NCI-H2171 (cell line): ENCODE measurements around the gene SERPINB4.

Experiments
- DNase-seq: peaks from one replicate; lab custom pipeline; 2025; lab: John Stamatoyannopoulos, UW

Gene SERPINB4

GRCh38 chr18:63627819-63628218, 16.2 kb downstream of the SERPINB4 start:
- no peak for DNase-seq

DNA sequence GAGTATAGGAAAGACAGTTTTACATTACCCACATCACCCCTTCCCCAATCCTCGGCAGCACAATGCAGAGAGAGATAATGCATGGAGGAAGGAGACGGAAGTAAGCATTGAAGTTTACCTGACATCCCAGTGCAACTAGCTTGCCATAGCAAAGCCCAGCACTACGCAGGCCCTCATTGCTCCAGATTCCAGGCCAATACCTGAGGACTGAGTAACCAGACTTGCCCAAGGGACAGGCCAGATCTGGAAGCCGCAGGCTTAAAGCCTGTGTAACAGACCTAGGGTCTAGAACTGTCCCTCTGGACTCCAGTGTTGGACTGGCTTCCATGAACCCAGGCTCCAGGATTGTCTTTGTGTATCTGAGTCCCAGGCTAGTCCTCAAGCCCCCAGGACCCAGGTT, 17.6 kb downstream of the SERPINB4 start:
- no peak for DNase-seq

GRCh38 chr18:63624863-63625262, 19.2 kb downstream of the SERPINB4 start:
- no peak for DNase-seq

- DNase-seq, result no peak
These were observed 24.4 kb downstream of the SERPINB4 start for GRCh38 chr18:63619661-63620060.

DNA sequence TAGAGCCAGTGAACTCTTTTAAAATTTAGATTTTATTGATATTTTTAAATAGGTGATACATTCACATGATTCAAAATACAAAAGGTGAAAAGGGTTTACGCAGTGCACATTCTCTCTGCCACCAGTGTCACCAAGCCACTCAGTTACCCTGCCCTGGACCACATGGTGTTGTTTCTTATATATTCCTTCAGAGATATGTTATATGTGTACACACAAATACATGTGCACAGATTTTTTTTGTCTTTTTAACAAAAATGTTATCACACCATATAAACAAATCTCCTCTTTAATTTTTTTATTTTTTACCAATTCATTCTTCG, 26.2 kb downstream of the SERPINB4 start:
- DNase-seq, result no peak

DNA sequence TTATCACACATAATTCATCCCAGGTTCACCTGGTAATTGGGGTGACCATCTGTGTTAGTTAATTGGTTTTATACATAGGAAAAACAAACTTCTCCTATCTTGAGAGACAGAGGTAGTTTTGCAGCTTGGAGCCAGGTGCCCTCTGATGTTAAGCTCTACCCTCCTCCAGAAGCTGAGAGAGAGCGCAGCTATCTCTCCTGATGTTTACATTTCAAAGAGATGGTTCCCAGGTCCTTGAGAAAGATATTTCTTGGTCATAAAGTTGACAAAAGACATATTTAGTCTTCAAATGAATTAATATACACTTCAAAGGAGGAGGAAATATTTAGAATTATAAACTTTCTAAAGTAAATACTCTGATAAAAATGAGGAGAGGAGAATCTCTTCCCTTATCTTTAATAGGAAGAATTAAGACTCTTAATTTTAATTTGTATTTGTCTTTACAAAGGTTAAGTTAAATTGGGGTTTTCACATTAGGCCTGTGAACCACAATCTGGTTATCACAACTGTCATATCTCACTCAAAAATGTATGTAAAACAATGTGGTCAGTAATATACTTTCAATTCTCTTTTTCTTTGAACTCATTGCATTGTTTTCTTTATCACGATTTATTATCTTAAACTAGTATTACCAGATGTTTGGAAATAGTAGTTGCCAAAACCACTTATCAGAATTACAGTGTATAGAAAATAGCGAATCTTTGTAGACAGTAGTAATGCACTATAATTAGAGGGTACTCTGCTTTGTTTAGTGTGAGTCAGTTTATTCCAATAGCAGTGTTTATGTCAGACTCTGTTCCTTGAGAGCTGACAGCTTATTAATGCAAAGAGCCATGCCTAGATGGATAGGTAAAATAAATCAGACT, 26.8 kb downstream of the SERPINB4 start:
- DNase-seq, result no peak

GRCh38 chr18:63613420-63613819, 30.6 kb downstream of the SERPINB4 start:
- no peak for DNase-seq

DNA sequence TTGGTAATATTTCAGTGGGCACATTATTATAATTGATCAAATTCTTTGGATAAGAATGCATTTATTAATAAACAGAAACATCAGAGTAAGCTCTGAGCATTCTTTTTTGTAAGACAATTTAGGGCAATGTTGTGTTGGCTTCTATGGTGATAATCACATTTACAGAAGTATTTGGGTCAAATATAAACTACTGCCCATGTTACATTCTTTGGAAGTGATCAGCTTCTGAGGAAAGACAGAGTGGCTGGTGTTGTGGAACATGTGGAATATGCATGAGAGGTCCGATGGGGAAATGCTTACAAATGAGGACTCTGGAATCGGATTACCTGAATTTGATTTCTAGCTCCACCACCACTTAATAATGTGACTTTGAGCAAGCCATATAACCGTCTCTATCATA, 37.5 kb downstream of the SERPINB4 start:
- DNase-seq, result no peak

- DNase-seq, result no peak
These were observed 39.1 kb downstream of the SERPINB4 start for GRCh38 chr18:63604791-63605567.

DNA sequence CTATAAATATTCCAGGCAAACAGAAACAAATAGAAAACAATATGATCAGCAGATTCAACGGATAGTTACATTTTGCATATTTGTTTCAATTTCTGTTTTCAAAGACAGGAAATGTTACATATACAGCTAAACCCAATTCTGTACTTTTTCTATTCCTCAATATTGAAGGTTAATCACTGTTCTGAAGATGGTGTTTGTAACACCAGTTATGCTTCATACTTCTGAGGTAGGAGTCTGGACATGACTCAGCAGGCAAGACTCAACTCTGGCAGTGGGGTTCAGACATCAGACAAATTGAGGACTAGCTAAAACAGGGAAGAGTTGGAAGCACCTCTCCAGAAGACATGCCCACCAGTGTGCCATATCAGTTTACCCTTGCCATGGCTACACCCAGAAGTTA, 40.3 kb downstream of the SERPINB4 start:
- DNase-seq, result no peak

DNA sequence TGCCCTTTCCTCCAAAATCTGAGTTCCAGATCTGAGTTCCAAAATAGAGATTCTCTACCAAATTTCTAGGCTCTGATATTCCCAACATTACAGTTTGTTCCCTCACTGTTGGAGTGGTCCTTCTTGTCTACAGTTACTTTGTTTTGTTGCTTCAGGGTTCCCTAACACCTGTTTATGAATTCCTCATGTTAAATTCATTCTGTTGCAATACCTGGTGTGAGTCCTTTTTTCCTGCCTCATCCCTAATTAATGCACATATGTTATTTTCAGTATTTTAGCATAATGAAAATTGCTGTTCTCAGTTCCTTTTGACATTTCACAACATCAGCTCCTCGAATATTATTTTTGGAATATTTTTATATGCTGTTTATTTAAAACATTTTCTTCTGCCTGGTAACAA, 40.7 kb downstream of the SERPINB4 start:
- no peak for DNase-seq

GRCh38 chr18:63596964-63597363, 47.1 kb downstream of the SERPINB4 start:
- DNase-seq, result no peak

GRCh38 chr18:63592471-63592870, 51.6 kb downstream of the SERPINB4 start:
- DNase-seq, result no peak

- DNase-seq, result no peak
These were observed 52.3 kb downstream of the SERPINB4 start for GRCh38 chr18:63591725-63592124.

DNA sequence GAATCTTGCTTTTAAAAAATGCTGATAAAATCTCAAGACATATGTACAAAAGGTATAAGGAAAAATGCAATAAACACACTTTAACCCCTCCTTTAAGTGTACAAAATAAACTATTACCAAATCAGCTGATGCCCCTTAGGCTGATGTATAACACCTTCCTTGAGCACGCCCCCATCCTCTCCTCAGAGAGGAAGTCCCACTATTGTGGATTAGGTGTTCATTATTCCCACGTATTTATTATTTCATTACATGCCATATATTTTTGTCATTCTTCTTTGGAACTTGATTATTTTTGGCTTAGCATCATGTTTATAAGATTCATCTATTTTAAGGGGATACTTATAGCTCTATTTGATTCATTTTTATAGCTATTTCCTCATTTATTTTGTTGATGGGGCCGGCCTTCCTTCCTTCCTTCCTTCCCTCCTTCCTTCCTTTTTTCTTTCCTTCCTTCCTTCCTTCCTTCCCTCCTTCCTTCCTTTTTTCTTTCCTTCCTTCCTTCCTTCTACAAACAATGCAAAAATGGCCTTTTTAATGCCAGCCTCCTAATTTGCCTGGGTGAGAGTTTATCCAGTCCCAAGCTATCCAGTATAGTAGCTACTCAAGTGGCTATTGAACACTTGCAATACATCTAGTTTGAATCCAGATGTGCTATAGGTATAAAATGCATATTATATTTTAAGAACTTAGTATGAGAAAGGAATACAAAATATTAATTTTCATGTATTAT, 52.9 kb downstream of the SERPINB4 start:
- DNase-seq, result no peak

DNA sequence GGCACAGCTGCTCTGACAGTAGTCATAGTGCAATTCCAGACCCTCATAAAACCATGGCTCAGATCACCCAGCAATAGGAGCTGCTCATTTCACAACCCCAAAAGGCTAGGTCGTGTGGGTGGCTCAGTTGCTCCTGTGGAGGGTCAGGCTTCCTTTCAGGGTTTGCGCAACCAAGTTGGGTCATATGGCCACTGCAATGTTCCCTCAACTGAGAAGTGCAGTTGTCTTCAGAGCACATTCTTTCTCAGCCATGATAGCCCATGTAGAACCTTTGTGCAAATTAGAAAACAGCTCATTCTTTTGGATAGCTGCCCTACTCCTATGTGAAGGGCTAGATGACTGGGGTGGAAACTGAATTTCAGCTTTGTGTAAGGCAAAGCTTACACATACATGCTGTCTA, 53.7 kb downstream of the SERPINB4 start:
- DNase-seq, result no peak

DNA sequence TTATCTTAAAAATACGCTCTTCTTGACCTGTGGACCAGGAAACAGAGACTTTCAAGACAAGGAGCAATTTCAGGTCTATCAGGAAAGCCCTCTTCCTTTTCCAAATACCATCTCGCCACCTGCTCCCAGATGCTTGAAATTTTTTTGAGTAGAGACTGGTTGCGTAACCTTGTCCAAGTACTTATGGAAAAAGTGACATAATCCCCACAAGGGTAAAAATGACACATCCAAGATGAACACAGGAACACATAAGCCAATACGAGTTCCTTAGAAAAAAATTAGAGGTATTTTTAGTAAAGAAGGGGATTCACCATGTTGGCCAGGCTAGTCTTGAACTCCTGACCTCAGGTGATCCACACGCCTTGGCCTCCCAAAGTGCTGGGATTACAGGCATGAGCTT, 55.1 kb downstream of the SERPINB4 start:
- no peak for DNase-seq
